Gastroesophageal sphincter (tissue), 4 donors: ENCODE data around the gene KRTAP12-3. TPM values are rescaled to one million over a fixed set of nuclear protein-coding genes. Genes with fewer than 3 reads are reported as not detected.

Experiments used
- ATAC-seq: fragments of 150-250 bp; one replicate; pipeline ENCODE4 v1.9.1; 2016; ENCODE audit warnings: mild to moderate bottlenecking, moderate library complexity
- H3K27ac ChIP-seq, 4 donors: fragments of 200-600 bp; sonication (generic) in 3 of 4; 1 replicate in 3 of 4; 2 replicates in 1 of 4; pipeline ENCODE4 v1.5.1; 2016 to 2019
- H3K27me3 ChIP-seq: fragments of 200-600 bp; sonication (generic); one replicate; pipeline ENCODE4 v1.5.1; 2019
- H3K36me3 ChIP-seq, 2 donors: fragments of 200-600 bp; sonication (generic); one replicate each; pipeline ENCODE4 v1.5.1; 2019; ENCODE audit warnings: control low read depth in 1 of 2
- H3K4me1 ChIP-seq, 3 donors: fragments of 200-600 bp; sonication (generic); 1 replicate in 2 of 3; 2 replicates in 1 of 3; pipeline ENCODE4 v1.5.1; 2016 to 2019; ENCODE audit warnings: control low read depth in 2 of 3
- H3K4me3 ChIP-seq, 2 donors: fragments of 200-600 bp; sonication (generic); one replicate each; pipeline ENCODE4 v1.5.1; 2019; ENCODE audit warnings: mild to moderate bottlenecking in 1 of 2, moderate library complexity in 1 of 2
- H3K9me3 ChIP-seq, 3 donors: fragments of 200-600 bp; sonication (generic); one replicate each; pipeline ENCODE4 v1.5.1; 2017 to 2019; ENCODE audit warnings: control low read depth in 2 of 3
- EP300 ChIP-seq: sonication (generic); formaldehyde crosslinking; IDR thresholded peaks from one replicate; pipeline ENCODE4 v1.6.1; 2017; ENCODE audit warnings: antibody characterized with exemption, mild to moderate bottlenecking
- POLR2A ChIP-seq, 2 donors: fragments of 450-650 bp; IDR thresholded peaks; one replicate each; pipeline ENCODE4 v1.6.1; 2017; ENCODE audit warnings: antibody characterized with exemption in 2 of 2, mild to moderate bottlenecking in 2 of 2, moderate library complexity in 1 of 2
- POLR2AphosphoS5 ChIP-seq: sonication (generic); formaldehyde crosslinking; IDR thresholded peaks from one replicate; pipeline ENCODE4 v1.6.1; 2017; ENCODE audit warnings: antibody characterized with exemption
- WGBS, 2 donors: methylation state at CpG; one replicate each; pipeline ENCODE4 v1.1.5; 2018; ENCODE audit warnings: low coverage in 1 of 2; 5-methylcytosine and 5-hydroxymethylcytosine counted together
- total RNA-seq, 4 donors: library from RNA; depleted of rRNA; stranded (reverse); fragments of >200 nt; gene quantifications; one replicate each; pipeline ENCODE4 v1.1.0, GENCODE V29; 2016
- TF ChIP-seq, protein P1 (sequence below), 4 experiments: fragments of 200-600 bp in 2 of 4; fragments of 450-650 bp in 2 of 4; sonication (generic) in 1 of 4; IDR thresholded peaks; one replicate each; pipeline ENCODE4 v1.5.1; 2017 to 2019; ENCODE audit warnings: antibody characterized with exemption in 4 of 4, mild to moderate bottlenecking in 2 of 4, moderate library complexity in 2 of 4

Gene KRTAP12-3
- total RNA-seq, 4 donors from 2014 or later: not detected

DNA sequence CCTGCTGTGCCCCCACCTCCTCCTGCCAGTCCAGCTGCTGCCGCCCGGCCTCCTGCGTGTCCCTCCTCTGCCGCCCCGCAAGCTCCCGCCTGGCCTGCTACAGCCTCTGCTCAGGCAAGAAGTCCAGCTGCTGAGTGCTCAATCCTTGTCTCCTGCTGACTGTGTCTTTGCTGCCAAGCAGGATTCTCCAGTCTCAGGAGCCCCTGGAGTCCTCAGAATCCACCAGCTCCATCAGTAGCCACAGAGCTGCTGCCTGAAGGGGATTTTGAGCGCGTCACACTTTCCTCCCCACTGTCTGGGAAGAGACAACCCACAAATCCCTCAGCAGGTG lies 10.5 kb upstream of the KRTAP12-3 start:
- ATAC-seq: no peak
- WGBS, 2 donors: 20% methylated on average over 1 of the region's 8 CpGs; no CpG with 5 or more reads in 1 of the 2 donors
- Histone ChIP-seq H3K36me3 (no peaks in the 10 kb centered on the region), H3K27me3 (peaks cover 50% of the 10 kb centered on the region), H3K27ac (no peak overlapping the region), H3K4me1 (no peaks in the 10 kb centered on the region), H3K9me3 (peaks cover 0 to 32% (median 0%) of the 10 kb centered on the region in 3 donors), H3K4me3 (no peak overlapping the region)
- no peak for TF ChIP-seq POLR2AphosphoS5
- no peak for TF ChIP-seq POLR2A (IDR thresholded peaks at IDR 0.05)
- TF ChIP-seq, protein P1, sequence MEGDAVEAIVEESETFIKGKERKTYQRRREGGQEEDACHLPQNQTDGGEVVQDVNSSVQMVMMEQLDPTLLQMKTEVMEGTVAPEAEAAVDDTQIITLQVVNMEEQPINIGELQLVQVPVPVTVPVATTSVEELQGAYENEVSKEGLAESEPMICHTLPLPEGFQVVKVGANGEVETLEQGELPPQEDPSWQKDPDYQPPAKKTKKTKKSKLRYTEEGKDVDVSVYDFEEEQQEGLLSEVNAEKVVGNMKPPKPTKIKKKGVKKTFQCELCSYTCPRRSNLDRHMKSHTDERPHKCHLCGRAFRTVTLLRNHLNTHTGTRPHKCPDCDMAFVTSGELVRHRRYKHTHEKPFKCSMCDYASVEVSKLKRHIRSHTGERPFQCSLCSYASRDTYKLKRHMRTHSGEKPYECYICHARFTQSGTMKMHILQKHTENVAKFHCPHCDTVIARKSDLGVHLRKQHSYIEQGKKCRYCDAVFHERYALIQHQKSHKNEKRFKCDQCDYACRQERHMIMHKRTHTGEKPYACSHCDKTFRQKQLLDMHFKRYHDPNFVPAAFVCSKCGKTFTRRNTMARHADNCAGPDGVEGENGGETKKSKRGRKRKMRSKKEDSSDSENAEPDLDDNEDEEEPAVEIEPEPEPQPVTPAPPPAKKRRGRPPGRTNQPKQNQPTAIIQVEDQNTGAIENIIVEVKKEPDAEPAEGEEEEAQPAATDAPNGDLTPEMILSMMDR (IDR thresholded peaks at IDR 0.05): no peak
- TF ChIP-seq EP300: no peak

DNA sequence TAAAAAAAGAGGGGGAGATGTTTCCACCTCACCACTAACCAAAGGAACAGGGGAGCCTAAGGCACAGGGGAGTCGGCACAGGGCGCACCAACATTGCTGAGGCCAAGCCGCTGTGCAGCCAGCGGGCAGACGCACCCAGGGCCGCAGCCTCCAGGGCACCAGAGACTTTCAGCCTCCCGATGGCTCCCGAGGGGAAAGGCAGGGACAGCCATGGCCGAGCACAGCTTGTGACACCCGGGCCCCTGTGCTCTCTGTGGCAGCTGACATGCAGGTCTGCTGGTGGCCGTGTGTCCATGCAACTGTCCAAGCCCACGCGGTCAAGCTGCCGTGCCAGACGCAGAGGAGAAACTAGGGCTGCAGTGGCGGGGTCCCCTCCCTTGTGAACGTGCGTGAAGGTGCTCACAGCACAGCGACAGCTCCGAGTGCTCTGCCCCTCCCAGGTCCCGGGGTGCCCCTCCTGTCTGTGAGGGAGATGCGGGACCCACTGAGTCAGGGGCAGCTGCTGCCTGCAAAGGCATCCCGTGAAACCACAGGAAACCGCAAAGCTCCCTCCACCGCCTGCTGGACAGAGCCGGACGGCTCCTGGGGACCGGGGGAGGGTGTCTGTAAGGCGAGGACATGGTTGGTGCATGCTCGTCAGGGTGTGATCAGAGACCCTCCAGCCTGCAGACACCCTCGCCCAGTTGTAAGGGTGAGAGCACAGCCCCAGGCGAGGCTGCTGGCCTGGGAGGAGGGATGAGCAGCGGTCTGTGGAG lies 9.0 kb upstream of the KRTAP12-3 start:
- Histone ChIP-seq H3K4me1 (no peaks in the 10 kb centered on the region), H3K9me3 (peaks cover 0 to 21% (median 0%) of the 10 kb centered on the region in 3 donors), H3K4me3 (no peak overlapping the region), H3K27me3 (peaks cover 50% of the 10 kb centered on the region), H3K27ac (no peak overlapping the region), H3K36me3 (no peaks in the 10 kb centered on the region)
- TF ChIP-seq, protein P1 (IDR thresholded peaks at IDR 0.05): no peak
- TF ChIP-seq EP300 (no peak), POLR2AphosphoS5 (no peak), POLR2A (IDR thresholded peaks at IDR 0.05) (no peak)
- ATAC-seq: no peak
- 70 to 75% methylated on average over 2 to 4 of the region's 33 CpGs for WGBS, 2 donors

DNA sequence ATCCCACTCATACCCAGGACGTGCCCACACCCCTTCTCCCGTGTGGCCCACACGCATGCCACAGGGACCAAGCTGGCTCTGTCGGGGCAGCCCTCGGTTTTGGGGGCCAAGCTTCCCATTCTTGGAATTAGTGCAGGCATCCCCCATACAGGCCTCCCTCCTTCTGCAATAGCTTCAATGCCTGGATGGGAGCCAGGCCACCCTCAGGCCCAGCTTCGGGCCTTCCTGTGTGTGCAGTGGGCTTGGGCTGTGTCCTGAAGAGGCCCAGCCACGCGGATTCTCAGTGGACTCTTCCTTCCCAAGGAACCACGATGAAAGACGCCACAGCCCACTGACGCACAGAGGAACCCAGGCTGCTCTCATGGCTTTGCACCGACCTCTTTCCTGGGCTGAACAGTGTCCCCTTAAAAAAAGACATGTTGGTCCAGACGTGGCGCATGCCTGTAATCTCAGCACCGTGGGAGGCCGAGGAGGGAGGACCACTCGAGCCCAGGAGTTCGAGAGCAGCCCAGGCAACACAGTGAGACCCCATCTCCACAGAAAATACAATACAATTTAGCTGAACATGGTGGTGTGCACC lies 8.1 kb upstream of the KRTAP12-3 start:
- Histone ChIP-seq H3K4me3 (no peak overlapping the region), H3K4me1 (no peaks in the 10 kb centered on the region), H3K27ac (no peak overlapping the region), H3K9me3 (peaks cover 0 to 12% (median 0%) of the 10 kb centered on the region in 3 donors), H3K27me3 (peaks cover 54% of the 10 kb centered on the region), H3K36me3 (no peaks in the 10 kb centered on the region)
- TF ChIP-seq EP300 (no peak), POLR2AphosphoS5 (no peak), POLR2A (IDR thresholded peaks at IDR 0.05) (no peak)
- TF ChIP-seq, protein P1 (IDR thresholded peaks at IDR 0.05): no peak
- WGBS, 2 donors: 66 to 81% methylated on average over 3 to 8 of the region's 18 CpGs
- no peak for ATAC-seq

DNA sequence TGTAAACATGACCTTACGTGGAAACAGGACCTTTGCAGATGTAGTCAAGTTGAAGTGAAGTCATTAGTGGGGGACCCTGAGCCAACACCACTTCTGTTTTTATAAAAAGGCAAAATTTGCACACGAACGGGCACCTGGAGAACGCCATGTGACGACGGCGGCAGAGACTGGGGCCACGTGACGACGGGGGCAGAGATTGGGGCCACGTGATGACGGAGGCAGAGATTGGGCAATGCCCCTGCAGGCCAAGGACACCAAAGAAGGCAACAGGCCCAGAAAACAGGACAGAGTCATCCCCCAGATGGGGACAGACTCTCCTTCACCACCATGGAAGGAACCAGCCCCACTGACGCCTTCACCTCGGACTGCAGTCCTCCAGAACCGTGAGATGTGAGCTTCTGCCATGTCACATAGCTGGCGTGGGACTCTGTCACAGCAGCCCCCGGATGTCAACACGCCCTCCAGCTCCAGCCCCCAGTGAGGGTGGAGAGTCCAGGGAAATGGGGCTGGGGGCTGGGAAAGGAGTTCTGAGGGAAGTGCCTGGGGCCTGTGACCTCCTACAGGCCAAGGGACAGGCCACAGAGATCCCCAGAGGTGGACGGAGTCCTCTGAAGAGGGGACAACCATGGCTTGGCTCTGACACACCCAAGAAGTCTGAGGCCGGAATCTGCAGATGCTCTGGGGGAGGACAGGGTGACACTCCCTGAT lies 7.3 kb upstream of the KRTAP12-3 start:
- ATAC-seq: no peak
- H3K4me3 ChIP-seq: no peak overlapping the region
- peaks cover 0 to 4% (median 0%) of the 10 kb centered on the region in 3 donors for H3K9me3 ChIP-seq
- WGBS, 2 donors: 88 to 90% methylated on average over 9 to 12 of the region's 20 CpGs
- no peaks in the 10 kb centered on the region for H3K36me3 ChIP-seq
- H3K27ac ChIP-seq: no peak overlapping the region
- peaks cover 56% of the 10 kb centered on the region for H3K27me3 ChIP-seq
- TF ChIP-seq, protein P1 (IDR thresholded peaks at IDR 0.05): no peak
- no peak for TF ChIP-seq POLR2AphosphoS5
- TF ChIP-seq EP300: no peak
- no peak for TF ChIP-seq POLR2A (IDR thresholded peaks at IDR 0.05)
- no peaks in the 10 kb centered on the region for H3K4me1 ChIP-seq
